HCT116 (cell line): Measurements from ENCODE around the gene RFX1. TPM values are rescaled to one million over a fixed set of nuclear protein-coding genes. Genes with fewer than 3 reads are reported as not detected.
A peak's percentile ranks its signal among the peaks of the same experiment; 100 is the strongest.

ENCODE experiments used
- ATAC-seq: fragments of 200-7000 bp; cut with Tn5 transposase; 2 replicates; pipeline ENCODE4 v1.9.1; 2020; ENCODE audit warnings: mild to moderate bottlenecking, moderate library complexity
- BruUV-seq: library from RNA; stranded (reverse); fragments of 400-500 nt; replicated peaks from 2 replicates; lab custom pipeline; 2021; lab: Mats Ljungman, UMichigan
- CTCF ChIA-PET: fragments of 300-600 bp; sonication (Branson Sonifier 250); formaldehyde crosslinking; loops from one replicate; lab custom pipeline; 2021; ENCODE audit warnings: antibody characterized with exemption; lab: Charles Lee
- POLR2A ChIA-PET: fragments of 300-600, 350-600 bp; sonication (Branson Sonifier 250); formaldehyde crosslinking; loops from one replicate; lab custom pipeline; 2021; ENCODE audit warnings: antibody characterized with exemption; lab: Charles Lee
- RAD21 ChIA-PET, 2 experiments: fragments of 300-600 bp; sonication (Branson Sonifier 250); formaldehyde crosslinking; loops; one replicate each; lab custom pipeline; 2023; ENCODE audit warnings: low total read pairs in 2 of 2; ENCODE audit not compliant: uncharacterized antibody in 2 of 2, unreplicated experiment in 2 of 2, low non-redundant PET in 1 of 2; lab: Charles Lee
- DNase-seq: peaks from one replicate; pipeline ENCODE4 v3.0.0-alpha.2; 2010; ENCODE audit warnings: low read depth, low spot score
- H2AFZ ChIP-seq: fragments of 200-600 bp; shearing (Covaris generic), sonication (generic); 2 replicates; pipeline ENCODE4 v1.6.1; 2017; ENCODE audit warnings: low read depth, mixed run types, mixed read lengths, antibody characterized with exemption, low read length; ENCODE audit not compliant: poor library complexity, severe bottlenecking
- H3K27ac ChIP-seq: 2 replicates; pipeline ENCODE4 v1.5.1; 2012; ENCODE audit warnings: low read depth, low read length
- H3K27me3 ChIP-seq: fragments of 200-600 bp; sonication (generic); 2 replicates; pipeline ENCODE4 v1.6.1; 2016; ENCODE audit warnings: mixed run types, low read length, mixed read lengths; ENCODE audit not compliant: insufficient read depth
- H3K36me3 ChIP-seq, 2 experiments: fragments of 200-500 bp in 1 of 2; fragments of 200-600 bp in 1 of 2; sonication (Bioruptor generic) in 1 of 2; sonication (generic) in 1 of 2; 2 replicates each; pipeline versions ENCODE4 v1.5.1 to v1.6.1; 2014 to 2016; ENCODE audit warnings: low read length in 2 of 2, inconsistent platforms in 1 of 2, mixed read lengths in 1 of 2, mixed run types in 1 of 2; ENCODE audit not compliant: insufficient read depth in 2 of 2, control insufficient read depth in 1 of 2
- H3K4me1 ChIP-seq, 2 experiments: fragments of 200-600 bp in 1 of 2; sonication (generic) in 1 of 2; 2 replicates each; pipeline versions ENCODE4 v1.5.1 to v1.6.1; 2012 to 2017; ENCODE audit warnings: low read length in 2 of 2, inconsistent platforms in 1 of 2, mild to moderate bottlenecking in 1 of 2, mixed read lengths in 1 of 2, mixed run types in 1 of 2, moderate library complexity in 1 of 2; ENCODE audit not compliant: insufficient read depth in 2 of 2, control insufficient read depth in 1 of 2
- H3K4me2 ChIP-seq: fragments of 200-600 bp; sonication (generic); 2 replicates; pipeline ENCODE4 v1.6.1; 2017; ENCODE audit warnings: mixed run types, low read length, mixed read lengths
- H3K4me3 ChIP-seq, 2 experiments: fragments of 200-600 bp in 1 of 2; sonication (generic) in 1 of 2; replicated peaks in 1 of 2; 2 replicates each; pipeline ENCODE4 v1.5.1; 2011 to 2016; ENCODE audit warnings: low read length in 2 of 2, control low read depth in 1 of 2, low read depth in 1 of 2, mild to moderate bottlenecking in 1 of 2, mixed read lengths in 1 of 2, mixed run types in 1 of 2
- H3K79me2 ChIP-seq: fragments of 200-600 bp; sonication (generic); 2 replicates; pipeline ENCODE4 v1.6.1; 2017; ENCODE audit warnings: mild to moderate bottlenecking, mixed run types, low read length, moderate library complexity, mixed read lengths; ENCODE audit not compliant: insufficient read depth
- H3K9ac ChIP-seq: fragments of 200-600 bp; sonication (generic); 2 replicates; pipeline ENCODE4 v1.6.1; 2016; ENCODE audit warnings: low read length, mixed read lengths
- H3K9me2 ChIP-seq: fragments of 200-600 bp; sonication (generic), shearing (Covaris generic); 2 replicates; pipeline ENCODE4 v1.6.1; 2017; ENCODE audit warnings: mixed run types, mild to moderate bottlenecking, moderate library complexity; ENCODE audit not compliant: insufficient read depth
- H3K9me3 ChIP-seq, 2 experiments: fragments of 200-500 bp in 1 of 2; fragments of 200-600 bp in 1 of 2; sonication (Bioruptor generic) in 1 of 2; sonication (generic) in 1 of 2; 2 replicates each; pipeline ENCODE4 v1.6.1; 2014 to 2017; ENCODE audit warnings: low read length in 2 of 2, mixed read lengths in 2 of 2, inconsistent platforms in 1 of 2, low read depth in 1 of 2, mild to moderate bottlenecking in 1 of 2, mixed run types in 1 of 2, moderate library complexity in 1 of 2; ENCODE audit not compliant: control insufficient read depth in 1 of 2, insufficient read depth in 1 of 2
- H4K20me1 ChIP-seq: fragments of 200-600 bp; sonication (generic), shearing (Covaris generic); 2 replicates; pipeline ENCODE4 v1.6.1; 2017; ENCODE audit warnings: mixed run types, mild to moderate bottlenecking, moderate library complexity; ENCODE audit not compliant: insufficient read depth
- CBX3 ChIP-seq: IDR thresholded peaks from 2 replicates; pipeline ENCODE4 v1.6.1; 2012; ENCODE audit warnings: low read depth
- CEBPB ChIP-seq: IDR thresholded peaks from 2 replicates; pipeline ENCODE4 v1.6.1; 2012; ENCODE audit warnings: low read depth
- EZH2phosphoT487 ChIP-seq: fragments of 200-600 bp; IDR thresholded peaks from 2 replicates; pipeline ENCODE4 v1.6.1; 2018; ENCODE audit warnings: antibody characterized with exemption, borderline replicate concordance
- FOSL1 ChIP-seq: IDR thresholded peaks from 2 replicates; pipeline ENCODE4 v1.6.1; 2012; ENCODE audit warnings: low read depth
- JUND ChIP-seq: IDR thresholded peaks from 2 replicates; pipeline ENCODE4 v1.6.1; 2012
- POLR2A ChIP-seq: IDR thresholded peaks from 2 replicates; pipeline ENCODE4 v1.7.0; 2011; ENCODE audit warnings: borderline replicate concordance; ENCODE audit not compliant: insufficient read depth, insufficient read length; ENCODE audit errors: extremely low read depth
- POLR2AphosphoS5 ChIP-seq: IDR thresholded peaks from 2 replicates; pipeline ENCODE4 v1.6.1; 2011; ENCODE audit warnings: mild to moderate bottlenecking, low read depth, low read length, moderate library complexity
- RAD21 ChIP-seq: IDR thresholded peaks from 2 replicates; pipeline ENCODE4 v1.6.1; 2012; ENCODE audit warnings: low read depth, mild to moderate bottlenecking
- SIN3A ChIP-seq: IDR thresholded peaks from 2 replicates; pipeline ENCODE4 v1.6.1; 2012; ENCODE audit warnings: low read depth
- intact Hi-C: fragments of 100-400 bp; cut with micrococcal nuclease; formaldehyde crosslinking; loops from 2 replicates; pipeline ENCODE4 v1.10.0; 2022
- total RNA-seq: library from RNA; stranded (reverse); gene quantifications from one replicate; pipeline ENCODE4 v1.2.1, GENCODE V29; 2021; ENCODE audit not compliant: unreplicated experiment
- TF ChIP-seq, protein P1 (sequence below): IDR thresholded peaks from 2 replicates; pipeline ENCODE4 v1.6.1; 2012; ENCODE audit warnings: low read depth
- TF ChIP-seq, protein P2 (sequence below): IDR thresholded peaks from 2 replicates; pipeline ENCODE4 v1.6.1; 2012

Gene RFX1
- total RNA-seq, 1 experiment from 2014 or later, result 16.3 TPM

DNA sequence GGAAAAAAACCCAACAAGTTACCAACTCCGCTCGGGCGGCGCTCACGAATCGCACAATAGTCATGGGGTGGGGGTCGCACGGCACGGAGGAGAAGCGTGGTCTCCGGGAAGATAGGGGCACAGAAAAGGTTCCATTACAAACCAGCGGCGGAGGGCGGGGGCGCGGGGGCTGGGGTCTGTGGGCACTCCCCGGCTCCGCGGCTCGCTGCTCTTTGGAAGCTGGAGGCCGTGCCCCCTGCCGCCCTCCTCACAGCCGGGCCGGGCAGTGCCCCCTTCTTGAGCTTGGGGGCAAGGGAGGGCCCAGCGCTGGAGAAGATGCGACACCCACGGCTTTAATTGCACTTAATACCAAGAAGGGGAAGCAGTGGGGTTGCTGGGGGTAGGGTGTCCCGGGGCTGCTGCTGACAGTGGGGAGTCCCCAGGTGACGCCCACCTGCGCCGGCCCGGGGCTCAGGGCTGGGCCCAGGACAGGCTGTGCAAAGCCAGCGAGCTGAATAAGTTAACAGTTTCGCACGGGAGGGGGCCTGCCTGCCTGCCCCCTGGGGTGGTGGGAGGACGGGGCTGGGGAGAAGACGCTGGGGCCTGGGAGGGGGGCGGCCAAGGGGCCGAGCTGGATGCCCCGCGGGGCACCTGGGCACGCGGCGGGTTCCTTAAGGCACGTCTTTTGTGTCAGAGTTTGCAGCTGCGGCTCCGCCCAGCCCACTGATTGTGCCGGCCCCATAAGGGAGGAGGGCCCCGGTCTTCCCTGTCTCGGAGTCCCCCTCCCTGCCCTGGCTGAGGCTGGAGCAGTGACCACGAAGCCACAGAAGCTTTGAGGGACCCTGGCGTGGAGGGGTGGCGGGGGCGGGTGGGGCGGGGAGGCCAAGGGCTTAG, 44.1 kb downstream of the RFX1 start:
- Histone ChIP-seq H3K79me2 (no peaks in the 10 kb centered on the region), H3K4me2 (no peak overlapping the region), H2AFZ (no peak overlapping the region), H3K9me3 (no peaks in the 10 kb centered on the region), H3K4me3 (no peak overlapping the region), H3K9ac (no peak overlapping the region), H3K4me1 (no peaks in the 10 kb centered on the region), H3K27me3 (no peaks in the 10 kb centered on the region), H3K9me2 (no peaks in the 10 kb centered on the region), H4K20me1 (no peaks in the 10 kb centered on the region), H3K27ac (no peak overlapping the region), H3K36me3 (peaks cover 7 to 12% of the 10 kb centered on the region in 2 experiments; a peak in 3 of 4 replicates)
- intact Hi-C loops, result no loop called here
- ChIA-PET RAD21 (interaction anchor here in 1 of 2 experiments (0.6 kb wide), 1 partner anchor 40 kb away, joined by 7 read pairs; no protein-coding TSS in a partner anchor), POLR2A (interaction anchor here (0.6 kb wide), 1 partner anchor 109 kb away, joined by 4 read pairs; no protein-coding TSS in a partner anchor), CTCF (no interaction called here)
- no peak for TF ChIP-seq EZH2phosphoT487
- ATAC-seq (no peak), DNase-seq (no peak)
- no TSS peak for BruUV-seq

DNA sequence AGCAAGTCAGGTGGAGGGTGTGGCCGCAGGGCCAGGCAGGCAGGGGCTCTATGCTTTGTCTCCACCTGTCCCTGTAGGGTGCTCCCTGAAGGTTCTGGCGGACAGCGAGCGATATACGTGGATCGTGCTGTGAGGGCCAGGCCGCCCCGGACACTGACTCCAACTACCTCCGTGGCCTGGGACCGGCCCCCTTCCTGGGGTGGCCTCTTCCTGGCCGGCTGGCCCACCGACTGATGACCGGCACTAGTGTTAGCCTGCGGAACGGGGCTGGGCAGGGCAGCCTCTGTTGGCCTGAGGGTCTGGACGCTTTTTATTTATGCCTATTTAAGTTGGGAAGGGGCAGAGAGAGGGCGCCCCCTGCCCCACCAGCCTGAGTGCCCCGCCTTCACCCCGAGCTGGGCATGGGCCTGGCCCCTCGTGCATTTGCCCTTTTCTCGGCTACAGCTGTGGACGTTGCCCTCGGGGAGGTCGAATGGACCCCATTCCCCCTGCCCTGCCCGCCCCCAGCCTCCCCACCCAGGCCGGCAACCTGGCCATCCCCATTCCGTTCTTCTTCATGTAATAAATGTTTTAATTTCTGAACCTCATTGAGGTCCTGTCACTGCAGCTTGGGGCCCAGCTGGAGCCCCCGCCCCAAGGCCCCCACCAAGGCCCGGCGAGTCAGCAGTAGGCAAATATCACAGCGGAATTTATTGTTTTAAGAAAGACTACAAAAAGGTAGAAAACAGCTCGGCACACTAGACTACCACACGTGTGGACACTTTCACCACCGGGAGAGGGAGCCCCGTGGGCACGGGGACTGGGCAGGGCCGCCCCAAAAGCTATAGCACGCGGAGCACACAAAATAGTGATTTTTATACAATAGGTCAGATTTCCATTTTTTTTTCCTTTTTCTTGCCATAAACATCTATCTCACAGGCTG, 45.0 kb downstream of the RFX1 start:
- Histone ChIP-seq H3K4me3 (no peak overlapping the region), H3K27ac (no peak overlapping the region), H4K20me1 (no peaks in the 10 kb centered on the region), H2AFZ (no peak overlapping the region), H3K9me3 (no peaks in the 10 kb centered on the region), H3K27me3 (no peaks in the 10 kb centered on the region), H3K9me2 (no peaks in the 10 kb centered on the region), H3K36me3 (peaks cover 4 to 21% of the 10 kb centered on the region in 2 experiments; a peak in 3 of 4 replicates), H3K4me2 (no peak overlapping the region), H3K79me2 (no peaks in the 10 kb centered on the region), H3K4me1 (no peaks in the 10 kb centered on the region), H3K9ac (no peak overlapping the region)
- BruUV-seq, result no TSS peak
- DNase-seq, result no peak
- peak; percentile 8; the same call in 1 of the 2 replicates for ATAC-seq
- CTCF ChIA-PET, result no interaction called here
- intact Hi-C loops, result no loop called here
- POLR2A ChIA-PET, result no interaction called here
- RAD21 ChIA-PET, result no interaction called here
- TF ChIP-seq RAD21 (no peak), EZH2phosphoT487 (no peak), FOSL1 (no peak), JUND (no peak), POLR2A (no peak), POLR2AphosphoS5 (no peak), CEBPB (no peak), SIN3A (no peak), CBX3 (no peak)
- TF ChIP-seq, protein P1, sequence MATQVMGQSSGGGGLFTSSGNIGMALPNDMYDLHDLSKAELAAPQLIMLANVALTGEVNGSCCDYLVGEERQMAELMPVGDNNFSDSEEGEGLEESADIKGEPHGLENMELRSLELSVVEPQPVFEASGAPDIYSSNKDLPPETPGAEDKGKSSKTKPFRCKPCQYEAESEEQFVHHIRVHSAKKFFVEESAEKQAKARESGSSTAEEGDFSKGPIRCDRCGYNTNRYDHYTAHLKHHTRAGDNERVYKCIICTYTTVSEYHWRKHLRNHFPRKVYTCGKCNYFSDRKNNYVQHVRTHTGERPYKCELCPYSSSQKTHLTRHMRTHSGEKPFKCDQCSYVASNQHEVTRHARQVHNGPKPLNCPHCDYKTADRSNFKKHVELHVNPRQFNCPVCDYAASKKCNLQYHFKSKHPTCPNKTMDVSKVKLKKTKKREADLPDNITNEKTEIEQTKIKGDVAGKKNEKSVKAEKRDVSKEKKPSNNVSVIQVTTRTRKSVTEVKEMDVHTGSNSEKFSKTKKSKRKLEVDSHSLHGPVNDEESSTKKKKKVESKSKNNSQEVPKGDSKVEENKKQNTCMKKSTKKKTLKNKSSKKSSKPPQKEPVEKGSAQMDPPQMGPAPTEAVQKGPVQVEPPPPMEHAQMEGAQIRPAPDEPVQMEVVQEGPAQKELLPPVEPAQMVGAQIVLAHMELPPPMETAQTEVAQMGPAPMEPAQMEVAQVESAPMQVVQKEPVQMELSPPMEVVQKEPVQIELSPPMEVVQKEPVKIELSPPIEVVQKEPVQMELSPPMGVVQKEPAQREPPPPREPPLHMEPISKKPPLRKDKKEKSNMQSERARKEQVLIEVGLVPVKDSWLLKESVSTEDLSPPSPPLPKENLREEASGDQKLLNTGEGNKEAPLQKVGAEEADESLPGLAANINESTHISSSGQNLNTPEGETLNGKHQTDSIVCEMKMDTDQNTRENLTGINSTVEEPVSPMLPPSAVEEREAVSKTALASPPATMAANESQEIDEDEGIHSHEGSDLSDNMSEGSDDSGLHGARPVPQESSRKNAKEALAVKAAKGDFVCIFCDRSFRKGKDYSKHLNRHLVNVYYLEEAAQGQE, result no peak
- TF ChIP-seq, protein P2, sequence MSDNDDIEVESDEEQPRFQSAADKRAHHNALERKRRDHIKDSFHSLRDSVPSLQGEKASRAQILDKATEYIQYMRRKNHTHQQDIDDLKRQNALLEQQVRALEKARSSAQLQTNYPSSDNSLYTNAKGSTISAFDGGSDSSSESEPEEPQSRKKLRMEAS, result no peak
